Neural crest cell (in vitro differentiated cells): ENCODE data around the gene SRBD1. TPM values are rescaled to one million over a fixed set of nuclear protein-coding genes. Genes with fewer than 3 reads are reported as not detected.

Experiments
- DNase-seq: peaks from one replicate; pipeline ENCODE4 v3.0.0; 2021; ENCODE audit warnings: low read depth, mixed read lengths, low spot score
- H3K27ac Mint-ChIP-seq: one replicate; pipeline ENCODE4 v1.8.0; 2021; ENCODE audit warnings: mild to moderate bottlenecking, mixed read lengths; ENCODE audit not compliant: unreplicated experiment
- H3K27me3 Mint-ChIP-seq: 2 replicates; pipeline ENCODE4 v1.8.0; 2021; ENCODE audit warnings: low read depth, mild to moderate bottlenecking, mixed read lengths
- H3K36me3 Mint-ChIP-seq: 2 replicates; pipeline ENCODE4 v1.8.0; 2021; ENCODE audit warnings: low read depth, mild to moderate bottlenecking, mixed read lengths
- H3K4me1 Mint-ChIP-seq: 2 replicates; pipeline ENCODE4 v1.8.0; 2021; ENCODE audit warnings: mixed read lengths
- H3K4me3 Mint-ChIP-seq: one replicate; pipeline ENCODE4 v1.8.0; 2021; ENCODE audit warnings: mild to moderate bottlenecking, mixed read lengths
- H3K9me3 Mint-ChIP-seq: 2 replicates; pipeline ENCODE4 v1.8.0; 2021; ENCODE audit warnings: mixed read lengths
- CTCF ChIP-seq: fragments of 200-600 bp; sonication (generic); conservative IDR thresholded peaks from 2 replicates; pipeline ENCODE4 v1.5.0; 2021; ENCODE audit warnings: antibody characterized with exemption, mild to moderate bottlenecking
- total RNA-seq: library from RNA; stranded (reverse); gene quantifications from 2 replicates; pipeline ENCODE4 v1.2.1, GENCODE V29; 2021

The SRBD1 gene
- total RNA-seq, 1 donor from 2014 or later: 21.4 TPM

GRCh38 chr2:45559436-45559835 lies 51.6 kb downstream of the SRBD1 start:
- no peak overlapping the region for H3K4me3 Mint-ChIP-seq
- no peaks in the 10 kb centered on the region for H3K9me3 Mint-ChIP-seq
- no peak for DNase-seq
- peaks cover 6% of the 10 kb centered on the region for H3K36me3 Mint-ChIP-seq
- H3K27ac Mint-ChIP-seq: no peak overlapping the region
- no peaks in the 10 kb centered on the region for H3K4me1 Mint-ChIP-seq
- TF ChIP-seq CTCF: no peak
- no peaks in the 10 kb centered on the region for H3K27me3 Mint-ChIP-seq

GRCh38 chr2:45554742-45555140 lies 56.3 kb downstream of the SRBD1 start:
- Mint-ChIP-seq H3K27ac (peak overlapping the region; percentile 43), H3K36me3 (peaks cover 6% of the 10 kb centered on the region), H3K4me3 (no peak overlapping the region), H3K9me3 (no peaks in the 10 kb centered on the region), H3K27me3 (no peaks in the 10 kb centered on the region), H3K4me1 (no peaks in the 10 kb centered on the region)
- no peak for DNase-seq
- TF ChIP-seq CTCF: no peak

- Mint-ChIP-seq H3K27ac (no peak overlapping the region), H3K36me3 (peaks cover 4% of the 10 kb centered on the region), H3K9me3 (no peaks in the 10 kb centered on the region), H3K4me3 (no peak overlapping the region), H3K27me3 (no peaks in the 10 kb centered on the region), H3K4me1 (no peaks in the 10 kb centered on the region)
- no peak for TF ChIP-seq CTCF
- no peak for DNase-seq
Measured at GRCh38 chr2:45554073-45554741, 56.9 kb downstream of the SRBD1 start.

- Mint-ChIP-seq H3K27me3 (no peaks in the 10 kb centered on the region), H3K36me3 (peaks cover 6% of the 10 kb centered on the region), H3K4me1 (peaks cover 5% of the 10 kb centered on the region), H3K4me3 (no peak overlapping the region), H3K9me3 (no peaks in the 10 kb centered on the region), H3K27ac (no peak overlapping the region)
- no peak for TF ChIP-seq CTCF
- DNase-seq: no peak
Measured at GRCh38 chr2:45551862-45552261, 59.2 kb downstream of the SRBD1 start.

- H3K27me3 Mint-ChIP-seq: no peaks in the 10 kb centered on the region
- H3K36me3 Mint-ChIP-seq: peaks cover 18% of the 10 kb centered on the region
- H3K4me1 Mint-ChIP-seq: peaks cover 5% of the 10 kb centered on the region
- no peak for DNase-seq
- H3K27ac Mint-ChIP-seq: no peak overlapping the region
- no peak for TF ChIP-seq CTCF
- no peak overlapping the region for H3K4me3 Mint-ChIP-seq
- H3K9me3 Mint-ChIP-seq: no peaks in the 10 kb centered on the region
Measured at GRCh38 chr2:45545943-45546342, 65.1 kb downstream of the SRBD1 start.
